Osteoblast (primary cell): ENCODE results near the gene ERO1A. TPM values are rescaled to one million over a fixed set of nuclear protein-coding genes. Genes with fewer than 3 reads are reported as not detected.
A peak's percentile ranks its signal among the peaks of the same experiment; 100 is the strongest.

Experiments used
- DNase-seq: peaks from one replicate; pipeline ENCODE4 v3.0.0; 2011; ENCODE audit warnings: low spot score, mixed read lengths; ENCODE audit not compliant: insufficient read length; ENCODE audit errors: missing footprints
- H2AFZ ChIP-seq: 2 replicates; pipeline ENCODE4 v1.6.0; 2011; ENCODE audit warnings: mild to moderate bottlenecking, low read length
- H3K27ac ChIP-seq: 2 replicates; pipeline ENCODE4 v1.5.1; 2011; ENCODE audit warnings: mild to moderate bottlenecking, low read depth, low read length, moderate library complexity
- H3K27me3 ChIP-seq: 2 replicates; pipeline ENCODE4 v1.6.0; 2012; ENCODE audit warnings: mild to moderate bottlenecking, control low read depth, inconsistent platforms, low read length, moderate library complexity; ENCODE audit not compliant: insufficient read depth
- H3K36me3 ChIP-seq: 2 replicates; pipeline ENCODE4 v1.5.1; 2011; ENCODE audit warnings: mild to moderate bottlenecking, low read length, control low read depth, moderate library complexity; ENCODE audit not compliant: insufficient read depth
- H3K4me1 ChIP-seq: 2 replicates; pipeline ENCODE4 v1.5.1; 2011; ENCODE audit warnings: mild to moderate bottlenecking, low read length, control low read depth, moderate library complexity; ENCODE audit not compliant: insufficient read depth
- H3K4me2 ChIP-seq: 2 replicates; pipeline ENCODE4 v1.6.0; 2011; ENCODE audit warnings: mild to moderate bottlenecking, low read length; ENCODE audit not compliant: insufficient read depth
- H3K4me3 ChIP-seq: fragments of 200-600 bp; sonication (generic); 3 replicates; pipeline ENCODE4 v1.5.1; 2012; ENCODE audit warnings: mild to moderate bottlenecking, low read length, inconsistent platforms; ENCODE audit not compliant: insufficient read depth
- H3K79me2 ChIP-seq: 2 replicates; pipeline ENCODE4 v1.6.0; 2012; ENCODE audit warnings: mild to moderate bottlenecking, low read length, control low read depth, inconsistent platforms; ENCODE audit not compliant: insufficient read depth
- H3K9me3 ChIP-seq: 2 replicates; pipeline ENCODE4 v1.5.1; 2011; ENCODE audit warnings: low read depth, low read length, control low read depth
- H4K20me1 ChIP-seq: 2 replicates; pipeline ENCODE4 v1.6.0; 2012; ENCODE audit warnings: mild to moderate bottlenecking, low read length, control low read depth; ENCODE audit not compliant: insufficient read depth
- CTCF ChIP-seq: IDR thresholded peaks from 2 replicates; pipeline ENCODE4 v1.5.1; 2011; ENCODE audit warnings: mild to moderate bottlenecking, low read depth, low read length, moderate library complexity; ENCODE audit errors: extremely low read depth
- total RNA-seq: library from RNA; depleted of rRNA; stranded (reverse); fragments of >200 nt; gene quantifications from 2 replicates; pipeline ENCODE4 v1.2.3, GENCODE V29; 2012

ERO1A gene
- total RNA-seq, 1 donor, result 56.8 TPM

- H3K4me1 ChIP-seq, result peaks cover 1% of the 10 kb centered on the region
- no peak overlapping the region for H2AFZ ChIP-seq
- H3K4me2 ChIP-seq, result no peak overlapping the region
- peaks cover 5% of the 10 kb centered on the region for H4K20me1 ChIP-seq
- H3K79me2 ChIP-seq, result peaks cover 80% of the 10 kb centered on the region
- H3K4me3 ChIP-seq, result no peak overlapping the region
- no peak for DNase-seq
- H3K27ac ChIP-seq, result no peak overlapping the region
- TF ChIP-seq CTCF, result no peak
- H3K9me3 ChIP-seq, result no peaks in the 10 kb centered on the region
- H3K27me3 ChIP-seq, result no peaks in the 10 kb centered on the region
- peaks cover 9% of the 10 kb centered on the region for H3K36me3 ChIP-seq
These were observed 40.6 kb upstream of the ERO1A start for GRCh38 chr14:52735921-52736489.

GRCh38 chr14:52733824-52734223, 38.5 kb upstream of the ERO1A start:
- no peaks in the 10 kb centered on the region for H3K27me3 ChIP-seq
- H4K20me1 ChIP-seq, result peaks cover 5% of the 10 kb centered on the region
- peaks cover 72% of the 10 kb centered on the region for H3K79me2 ChIP-seq
- H3K9me3 ChIP-seq, result no peaks in the 10 kb centered on the region
- H3K4me2 ChIP-seq, result no peak overlapping the region
- no peak for TF ChIP-seq CTCF
- peaks cover 7% of the 10 kb centered on the region for H3K4me1 ChIP-seq
- DNase-seq, result no peak
- no peak overlapping the region for H3K27ac ChIP-seq
- H3K4me3 ChIP-seq, result no peak overlapping the region
- H3K36me3 ChIP-seq, result peaks cover 9% of the 10 kb centered on the region
- no peak overlapping the region for H2AFZ ChIP-seq

GRCh38 chr14:52730709-52731111, 35.4 kb upstream of the ERO1A start:
- Histone ChIP-seq H3K4me1 (peaks cover 7% of the 10 kb centered on the region), H4K20me1 (peaks cover 5% of the 10 kb centered on the region), H3K4me2 (peak overlapping the region; percentile 94), H3K36me3 (peaks cover 35% of the 10 kb centered on the region), H3K27ac (peak overlapping the region; percentile 65), H3K27me3 (no peaks in the 10 kb centered on the region), H3K9me3 (no peaks in the 10 kb centered on the region), H3K79me2 (peaks cover 47% of the 10 kb centered on the region), H2AFZ (peak overlapping the region; percentile 93), H3K4me3 (peak overlapping the region; percentile 96)
- no peak for DNase-seq
- TF ChIP-seq CTCF, result no peak

- Histone ChIP-seq H4K20me1 (peaks cover 2% of the 10 kb centered on the region), H3K27me3 (no peaks in the 10 kb centered on the region), H3K27ac (peak within 1 kb of the TSS; percentile 72), H2AFZ (peak within 1 kb of the TSS; percentile 93), H3K4me3 (peak within 1 kb of the TSS; percentile 96), H3K79me2 (peaks cover 41% of the 10 kb centered on the region), H3K9me3 (no peaks in the 10 kb centered on the region), H3K36me3 (peaks cover 41% of the 10 kb centered on the region), H3K4me2 (peak within 1 kb of the TSS; percentile 94), H3K4me1 (peaks cover 7% of the 10 kb centered on the region)
- peak; percentile 96 for DNase-seq
- no peak for TF ChIP-seq CTCF
These were observed 34.8 kb upstream of the ERO1A start, which contains the start of gene STYX for GRCh38 chr14:52729925-52730708. TSS of gene STYX (plus strand) at chr14:52730166. CDS start at chr14:52730475, 309 bp downstream.
